ENCODE data around the gene ADIPOQ.

DNA sequence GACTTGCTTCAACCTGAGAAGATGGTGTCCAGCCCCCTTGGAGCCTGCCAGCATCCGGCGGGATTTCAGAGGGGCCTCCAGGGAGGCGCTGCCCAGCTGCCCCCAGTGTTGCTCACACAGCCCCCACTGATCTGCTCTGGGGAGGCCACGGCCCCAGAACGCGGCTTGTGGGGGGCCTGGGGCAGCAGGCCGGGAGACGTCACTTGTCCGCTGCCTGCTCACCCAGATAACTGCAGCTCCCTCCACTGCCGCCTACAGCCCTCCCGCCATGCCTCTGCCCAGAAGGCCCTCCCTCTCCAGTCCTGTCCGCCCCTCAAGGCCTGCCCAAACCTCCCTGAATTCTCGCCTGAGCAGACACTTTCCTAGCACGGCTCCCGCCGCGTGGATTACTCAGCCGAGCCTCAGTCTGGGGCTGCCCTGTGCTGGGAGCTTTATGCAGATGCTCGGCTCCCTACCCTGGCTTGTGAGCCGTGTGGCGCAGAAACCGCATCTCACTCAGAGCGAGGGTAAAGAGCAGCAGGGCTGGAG is 17.2 kb upstream of the ADIPOQ start:
- TF ChIP-seq POLR2A (IDR thresholded peaks at IDR 0.05), result no peak
- no peak for TF ChIP-seq CTCF (IDR thresholded peaks at IDR 0.05)

All from thyroid gland (tissue), 4 donors.